Tibial nerve (tissue), 3 donors: ENCODE measurements around the gene INIP.

Experiments used
- POLR2A ChIP-seq, 2 donors: fragments of 450-650 bp; IDR thresholded peaks; one replicate each; pipeline ENCODE4 v1.6.1; 2017; ENCODE audit warnings: antibody characterized with exemption in 2 of 2, mild to moderate bottlenecking in 2 of 2, moderate library complexity in 2 of 2
- TF ChIP-seq, protein P1 (sequence below), 5 experiments: fragments of 200-600 bp in 3 of 5; fragments of 450-650 bp in 2 of 5; sonication (generic) in 3 of 5; IDR thresholded peaks; one replicate each; pipeline ENCODE4 v1.5.1; 2016 to 2019; ENCODE audit warnings: antibody characterized with exemption in 5 of 5, mild to moderate bottlenecking in 3 of 5, moderate library complexity in 2 of 5

- TF ChIP-seq, protein P1, sequence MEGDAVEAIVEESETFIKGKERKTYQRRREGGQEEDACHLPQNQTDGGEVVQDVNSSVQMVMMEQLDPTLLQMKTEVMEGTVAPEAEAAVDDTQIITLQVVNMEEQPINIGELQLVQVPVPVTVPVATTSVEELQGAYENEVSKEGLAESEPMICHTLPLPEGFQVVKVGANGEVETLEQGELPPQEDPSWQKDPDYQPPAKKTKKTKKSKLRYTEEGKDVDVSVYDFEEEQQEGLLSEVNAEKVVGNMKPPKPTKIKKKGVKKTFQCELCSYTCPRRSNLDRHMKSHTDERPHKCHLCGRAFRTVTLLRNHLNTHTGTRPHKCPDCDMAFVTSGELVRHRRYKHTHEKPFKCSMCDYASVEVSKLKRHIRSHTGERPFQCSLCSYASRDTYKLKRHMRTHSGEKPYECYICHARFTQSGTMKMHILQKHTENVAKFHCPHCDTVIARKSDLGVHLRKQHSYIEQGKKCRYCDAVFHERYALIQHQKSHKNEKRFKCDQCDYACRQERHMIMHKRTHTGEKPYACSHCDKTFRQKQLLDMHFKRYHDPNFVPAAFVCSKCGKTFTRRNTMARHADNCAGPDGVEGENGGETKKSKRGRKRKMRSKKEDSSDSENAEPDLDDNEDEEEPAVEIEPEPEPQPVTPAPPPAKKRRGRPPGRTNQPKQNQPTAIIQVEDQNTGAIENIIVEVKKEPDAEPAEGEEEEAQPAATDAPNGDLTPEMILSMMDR (IDR thresholded peaks at IDR 0.05), result no peak
- no peak for TF ChIP-seq POLR2A (IDR thresholded peaks at IDR 0.05)
These were observed 37.8 kb upstream of the INIP start for GRCh38 chr9:112755675-112756074.
